T-helper 22 cell (primary cell): Measurements from ENCODE around the gene WRAP73.

ENCODE experiments used
- DNase-seq: peaks from one replicate; pipeline ENCODE4 v3.0.0-alpha.2; 2020; ENCODE audit warnings: low read depth

WRAP73 gene, protein sequence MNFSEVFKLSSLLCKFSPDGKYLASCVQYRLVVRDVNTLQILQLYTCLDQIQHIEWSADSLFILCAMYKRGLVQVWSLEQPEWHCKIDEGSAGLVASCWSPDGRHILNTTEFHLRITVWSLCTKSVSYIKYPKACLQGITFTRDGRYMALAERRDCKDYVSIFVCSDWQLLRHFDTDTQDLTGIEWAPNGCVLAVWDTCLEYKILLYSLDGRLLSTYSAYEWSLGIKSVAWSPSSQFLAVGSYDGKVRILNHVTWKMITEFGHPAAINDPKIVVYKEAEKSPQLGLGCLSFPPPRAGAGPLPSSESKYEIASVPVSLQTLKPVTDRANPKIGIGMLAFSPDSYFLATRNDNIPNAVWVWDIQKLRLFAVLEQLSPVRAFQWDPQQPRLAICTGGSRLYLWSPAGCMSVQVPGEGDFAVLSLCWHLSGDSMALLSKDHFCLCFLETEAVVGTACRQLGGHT

DNA sequence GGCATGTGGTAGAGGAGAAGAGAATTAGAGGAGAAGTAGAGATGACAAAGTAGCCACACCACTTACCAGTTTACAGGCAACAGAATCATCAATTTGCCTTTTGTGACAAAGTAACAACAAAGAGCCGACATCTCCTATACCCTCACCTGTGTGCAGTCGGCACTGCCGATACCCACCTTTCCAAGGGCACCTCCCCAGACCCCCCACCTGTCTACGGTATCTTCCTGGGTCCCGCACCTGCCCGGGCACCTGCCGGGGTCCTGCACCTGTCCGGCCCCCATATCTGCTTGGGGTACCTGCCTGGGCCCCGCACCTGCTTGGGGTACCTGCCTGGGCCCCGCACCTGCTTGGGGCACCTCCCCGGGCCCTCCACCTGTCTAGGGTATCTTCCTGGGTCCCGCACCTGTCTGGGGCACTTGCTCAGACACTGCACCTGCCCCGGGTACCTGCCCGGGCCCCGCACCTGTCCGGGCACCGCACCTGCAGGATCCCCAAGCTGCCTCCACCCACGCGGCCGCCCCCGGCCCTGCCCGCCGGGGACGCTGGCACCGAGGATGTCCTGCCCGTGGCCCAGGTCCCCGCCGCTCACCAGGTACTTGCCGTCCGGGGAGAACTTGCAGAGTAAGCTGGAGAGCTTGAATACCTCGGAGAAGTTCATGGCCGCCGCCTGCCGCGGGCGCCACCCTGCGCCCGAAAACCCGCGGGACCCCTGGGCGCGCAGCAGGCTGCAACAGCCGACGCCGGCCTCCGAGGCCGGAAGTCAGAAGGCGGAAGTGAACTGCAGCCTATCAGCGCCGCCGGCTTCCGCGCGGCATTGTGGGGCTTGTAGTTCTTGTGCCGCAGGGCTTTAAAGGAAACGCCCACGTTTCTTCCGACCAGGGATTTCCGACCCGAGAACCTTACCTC lies at the start of gene WRAP73:
WRAP73 (minus strand) TSS at position 762 of the 906 bp plus-strand sequence; CDS start at position 658, 104 bp downstream.
- DNase-seq, result peak; percentile 75

DNA sequence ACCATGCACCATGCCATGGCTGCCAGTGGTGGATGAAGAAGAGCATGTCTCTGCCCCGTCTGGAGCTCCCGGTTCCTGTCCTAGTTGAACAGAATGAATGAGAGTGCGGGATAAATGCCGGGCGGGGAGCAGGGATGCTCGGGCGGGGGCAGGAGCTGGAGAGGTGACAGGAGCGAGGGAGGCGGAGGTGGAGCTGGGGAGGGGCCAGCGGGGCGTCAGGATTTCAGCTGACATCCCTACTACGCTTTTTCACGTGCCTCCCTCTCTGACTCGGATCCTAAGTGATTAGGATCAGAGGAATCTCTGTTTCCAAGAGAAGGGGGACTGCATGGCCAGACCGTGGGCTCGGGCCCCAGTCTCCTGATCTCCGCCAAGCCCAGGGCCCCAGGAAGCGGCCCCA lies 49.7 kb upstream of the WRAP73 start:
- no peak for DNase-seq

DNA sequence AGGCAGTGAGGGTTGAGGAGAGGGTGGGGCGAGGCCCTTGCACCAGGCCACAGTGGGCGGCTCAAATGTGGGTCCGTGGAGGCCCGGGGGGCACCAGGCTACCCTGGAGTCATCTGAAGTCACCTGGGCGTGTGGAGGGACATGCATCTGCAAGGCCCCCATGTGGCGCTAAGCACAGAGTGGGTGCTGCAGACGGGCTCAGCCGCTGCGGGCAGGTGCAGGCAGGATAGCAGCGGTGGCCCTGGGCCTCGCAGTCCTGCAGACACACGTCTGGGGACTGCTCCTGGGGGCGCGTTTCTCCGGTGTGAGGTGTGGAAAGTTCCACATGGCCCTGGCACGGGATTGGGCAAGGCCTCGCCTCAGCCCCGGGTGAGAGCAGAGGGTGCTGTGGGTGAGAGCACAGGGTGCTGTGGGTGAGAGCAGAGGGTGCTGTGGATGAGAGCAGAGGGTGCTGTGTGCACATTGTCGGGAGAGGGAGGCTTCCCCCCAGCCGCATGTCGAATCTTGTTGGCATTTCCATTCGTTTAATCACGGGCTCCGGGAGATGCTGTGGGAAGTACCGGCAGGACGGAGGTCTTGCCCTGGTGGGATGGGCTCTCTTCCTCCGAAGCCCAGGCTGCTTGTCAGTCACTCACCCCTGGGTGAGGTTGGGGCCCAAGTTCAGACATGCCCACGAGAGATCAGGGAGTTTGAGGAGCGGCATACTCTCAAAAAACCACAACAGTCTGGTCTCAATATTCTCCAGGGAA lies 48.9 kb upstream of the WRAP73 start:
- DNase-seq, result no peak

DNA sequence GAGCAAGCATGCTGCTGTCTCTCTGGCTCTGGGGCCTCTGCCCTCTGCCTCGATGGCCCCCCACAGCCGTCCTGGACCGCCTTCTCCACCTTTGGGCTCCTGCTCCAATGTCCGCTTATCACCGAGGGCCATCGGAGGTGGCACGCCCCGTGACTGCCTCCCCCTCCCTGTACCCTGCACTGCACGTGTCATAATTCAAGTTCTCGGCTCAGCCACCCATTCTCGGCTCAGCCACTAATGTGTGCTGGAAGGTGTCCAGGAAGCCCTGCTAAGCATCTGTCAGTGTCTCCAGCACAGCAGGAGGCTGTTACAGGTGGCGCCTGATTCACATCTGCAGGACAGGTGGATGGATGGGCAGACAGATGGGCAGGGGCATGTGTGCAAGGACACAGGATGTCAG lies 47.9 kb upstream of the WRAP73 start:
- no peak for DNase-seq

DNA sequence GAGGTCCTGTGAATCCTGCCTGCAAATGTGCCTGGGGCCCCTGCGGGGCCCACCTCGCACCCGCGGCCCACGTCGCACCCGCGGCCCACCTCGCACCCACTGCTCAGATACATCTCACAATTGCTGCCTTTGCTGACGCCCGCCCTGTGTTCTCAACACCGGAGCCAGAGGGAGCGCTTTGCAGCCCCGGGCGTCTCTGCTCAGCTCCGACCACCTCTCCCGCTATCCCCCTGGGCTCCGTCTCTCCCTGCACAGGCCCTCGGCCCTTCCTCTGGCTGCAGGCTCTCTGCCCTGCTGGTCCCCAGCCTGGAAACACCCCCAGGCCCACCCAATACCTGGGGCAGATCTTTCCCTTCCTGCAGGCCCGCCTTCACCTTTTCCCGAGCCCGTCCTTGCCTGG lies 47.2 kb upstream of the WRAP73 start:
- DNase-seq, result no peak

DNA sequence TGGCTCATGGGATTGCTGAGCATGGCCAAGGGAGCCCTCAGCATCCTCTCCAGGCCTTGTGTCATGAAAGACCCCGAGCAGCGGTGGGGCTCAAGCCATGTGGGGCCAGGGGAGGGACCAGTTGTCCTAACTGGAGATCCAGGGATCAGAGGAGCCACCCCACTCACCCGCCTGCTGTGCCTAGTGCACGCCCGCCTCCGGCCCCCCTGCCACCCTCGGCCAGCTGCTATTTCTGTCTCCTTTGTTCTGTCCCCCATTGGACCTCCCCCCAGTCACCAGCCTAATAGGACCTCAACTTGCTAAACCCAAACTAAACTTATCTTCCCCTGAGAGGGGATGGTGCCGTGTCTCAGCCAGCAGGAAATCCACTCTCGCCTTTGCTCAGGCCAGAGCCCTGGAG lies 46.8 kb upstream of the WRAP73 start:
- DNase-seq, result no peak

DNA sequence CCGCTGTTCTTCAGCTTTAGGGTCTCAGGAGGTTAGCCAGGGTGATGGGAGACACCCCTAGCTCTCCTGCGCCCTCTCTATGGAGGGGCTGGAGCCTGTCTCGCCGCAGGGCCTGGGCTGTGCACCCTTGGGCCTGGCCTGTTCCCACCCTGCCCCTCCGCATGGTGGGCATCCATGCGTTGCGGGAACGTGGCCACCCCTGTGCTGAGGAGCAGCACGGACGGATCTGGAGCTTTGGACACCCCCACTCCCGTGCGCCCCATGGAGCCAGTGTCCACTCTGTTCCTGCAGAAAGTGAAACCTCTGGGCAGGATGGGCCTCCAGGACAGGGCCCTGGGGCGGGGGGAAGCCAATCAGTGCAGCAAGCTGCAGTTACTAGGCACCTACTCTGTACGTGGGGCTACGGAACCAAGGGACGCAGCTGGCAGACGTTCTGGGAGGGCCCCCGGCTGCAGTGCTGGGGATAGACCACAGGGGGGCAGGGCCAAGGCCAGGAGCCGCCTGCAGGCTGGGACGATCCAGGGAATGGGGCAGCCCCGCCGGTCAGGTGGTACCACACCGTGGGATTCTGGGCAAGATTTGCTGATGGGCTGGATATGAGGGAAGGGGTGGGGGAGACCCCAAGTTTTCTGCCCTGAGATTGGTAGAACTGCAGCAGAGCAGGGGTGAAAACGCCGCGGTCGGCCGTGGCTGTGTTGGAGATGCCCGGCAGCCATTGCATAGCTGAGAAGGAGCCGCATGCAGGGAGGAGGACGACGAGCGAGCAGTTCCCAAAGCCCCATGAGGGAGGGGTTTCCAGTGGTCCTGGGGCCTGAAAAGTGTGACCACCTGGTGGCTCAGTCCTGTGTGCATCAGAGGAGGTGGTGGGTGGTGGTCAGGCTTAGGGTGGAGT lies 45.7 kb upstream of the WRAP73 start:
- no peak for DNase-seq

DNA sequence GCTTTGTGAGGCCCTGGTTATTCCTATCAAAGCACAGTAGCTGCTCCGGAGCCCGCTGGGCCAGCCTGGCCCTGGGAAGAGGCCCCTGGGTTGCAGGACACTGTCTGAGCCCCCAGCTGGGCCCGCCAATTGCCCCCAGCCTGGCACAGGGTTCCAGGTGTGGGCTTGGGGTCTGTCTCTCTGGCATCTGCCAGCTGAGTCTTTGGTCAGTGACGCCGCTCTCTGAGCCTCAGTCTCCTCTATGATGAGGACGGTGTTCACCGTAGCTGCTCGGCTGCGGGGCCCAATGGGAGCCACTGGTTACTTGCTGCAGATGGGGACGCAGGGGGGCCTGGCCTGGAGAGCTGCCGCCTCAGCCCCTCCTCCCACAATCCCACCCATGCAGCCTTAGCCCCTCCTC lies 43.4 kb upstream of the WRAP73 start:
- DNase-seq, result no peak

DNA sequence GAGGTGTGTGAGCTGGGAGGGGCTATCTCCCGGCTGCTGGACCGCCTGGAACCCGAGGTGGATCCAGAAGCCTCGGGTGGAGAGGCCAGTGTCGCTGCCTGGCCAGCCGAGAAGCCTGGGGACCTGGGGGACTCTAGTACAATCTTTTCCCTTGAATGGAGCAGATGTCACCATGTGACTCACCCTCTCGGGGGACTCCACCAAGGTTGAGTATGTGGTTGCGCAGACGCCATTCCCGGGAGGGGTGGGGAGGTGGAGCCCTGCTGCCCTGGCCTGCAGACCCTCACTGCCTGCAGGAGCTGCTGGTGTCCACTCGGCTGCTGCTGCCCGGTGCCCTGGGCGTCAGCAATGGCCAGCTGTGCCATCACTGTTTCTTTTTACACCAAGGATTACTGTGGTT lies 42.7 kb upstream of the WRAP73 start:
- DNase-seq, result no peak

DNA sequence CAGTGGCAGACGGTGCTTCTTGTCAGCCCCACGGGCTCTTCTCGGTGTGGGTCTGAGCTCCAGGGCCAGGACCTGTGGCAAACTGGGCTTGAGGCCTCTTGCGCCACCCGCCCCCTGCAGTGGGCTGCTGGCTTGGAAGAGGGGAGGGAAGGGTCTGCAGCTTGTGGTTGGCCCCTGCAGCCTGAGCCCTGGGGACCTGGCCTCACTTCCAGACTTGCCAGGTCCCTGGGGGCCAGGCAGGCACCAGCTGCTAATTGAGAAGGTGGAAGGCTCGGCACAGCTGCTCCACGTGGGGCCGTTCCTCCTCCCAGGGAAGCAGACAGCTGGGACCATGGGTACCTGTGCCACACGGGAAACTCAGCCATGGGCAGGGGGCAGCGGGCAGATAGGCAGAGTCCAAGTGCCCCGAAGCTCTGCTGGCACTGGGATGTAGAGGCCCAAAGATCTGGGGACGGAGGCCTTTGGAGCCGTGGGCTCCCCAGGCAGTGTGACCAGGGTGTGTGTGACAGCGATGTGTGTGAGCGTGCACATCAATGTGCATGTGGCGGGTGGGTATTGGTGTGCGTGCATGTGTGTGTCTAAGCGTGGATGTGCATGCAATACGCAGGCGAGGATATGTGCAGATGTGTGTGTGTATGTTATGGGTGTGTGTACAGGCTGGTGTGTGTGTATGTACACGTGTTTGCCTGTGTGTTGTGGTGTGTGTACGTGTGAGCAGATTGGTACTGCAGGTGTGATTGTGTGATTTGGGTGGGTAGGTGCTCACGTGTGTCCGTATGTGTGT lies 41.7 kb upstream of the WRAP73 start:
- DNase-seq, result no peak

DNA sequence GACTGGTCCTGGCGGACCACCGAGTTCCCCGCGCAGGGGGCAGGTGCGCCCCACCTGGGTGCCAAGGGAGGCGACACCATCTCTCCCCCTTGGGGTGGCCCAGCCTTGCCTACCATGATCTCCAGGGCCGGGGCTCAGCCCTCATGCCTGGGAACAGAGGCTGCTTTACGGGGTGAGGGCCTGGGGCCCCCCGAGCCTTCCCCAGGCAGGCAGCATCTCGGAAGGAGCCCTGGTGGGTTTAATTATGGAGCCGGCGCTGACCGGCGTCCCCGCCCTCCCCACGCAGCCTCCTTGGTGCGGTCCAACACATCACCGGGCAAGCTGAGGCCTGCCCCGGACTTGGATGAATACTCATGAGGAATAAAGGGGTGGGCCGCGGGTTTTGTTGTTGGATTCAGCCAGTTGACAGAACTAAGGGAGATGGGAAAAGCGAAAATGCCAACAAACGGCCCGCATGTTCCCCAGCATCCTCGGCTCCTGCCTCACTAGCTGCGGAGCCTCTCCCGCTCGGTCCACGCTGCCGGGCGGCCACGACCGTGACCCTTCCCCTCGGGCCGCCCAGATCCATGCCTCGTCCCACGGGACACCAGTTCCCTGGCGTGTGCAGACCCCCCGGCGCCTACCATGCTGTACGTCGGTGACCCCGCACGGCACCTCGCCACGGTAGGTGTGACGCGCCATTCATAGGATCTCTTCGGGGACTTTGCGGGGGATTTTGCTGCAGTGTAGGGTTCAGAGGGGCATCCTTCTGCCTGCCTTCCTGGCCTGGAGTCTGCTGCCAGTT lies 40.6 kb upstream of the WRAP73 start:
- no peak for DNase-seq

DNA sequence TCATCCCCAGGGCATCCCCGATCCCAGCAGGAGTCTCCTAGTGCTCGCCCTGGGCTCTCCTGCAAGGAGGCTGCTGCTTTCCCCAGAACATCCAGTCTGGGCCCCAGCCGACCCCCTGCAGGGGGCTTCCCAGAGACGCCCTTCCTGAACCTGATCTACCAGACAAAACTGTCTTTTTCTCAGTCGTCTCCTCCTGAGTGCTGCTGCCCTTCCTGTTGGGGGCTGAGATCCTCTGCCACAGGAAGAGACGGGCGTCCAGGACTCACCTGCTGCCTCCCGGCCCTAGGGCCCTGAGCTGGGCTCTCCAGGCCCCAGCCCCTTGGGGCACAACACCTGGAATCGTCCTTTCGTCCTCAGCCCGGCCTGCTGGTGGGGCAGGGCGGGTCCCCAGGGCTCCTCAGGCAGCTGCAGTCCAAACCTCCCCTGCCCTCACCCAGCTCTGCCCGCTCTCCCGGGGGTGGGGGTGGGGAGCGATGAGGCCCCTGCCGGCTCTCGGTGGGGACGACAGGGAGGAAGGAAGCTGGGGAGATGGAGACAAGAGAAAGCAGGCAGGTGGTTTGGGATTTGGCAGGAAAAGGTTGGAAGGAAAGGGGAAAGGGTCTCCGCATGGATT lies 39.3 kb upstream of the WRAP73 start:
- DNase-seq, result no peak

DNA sequence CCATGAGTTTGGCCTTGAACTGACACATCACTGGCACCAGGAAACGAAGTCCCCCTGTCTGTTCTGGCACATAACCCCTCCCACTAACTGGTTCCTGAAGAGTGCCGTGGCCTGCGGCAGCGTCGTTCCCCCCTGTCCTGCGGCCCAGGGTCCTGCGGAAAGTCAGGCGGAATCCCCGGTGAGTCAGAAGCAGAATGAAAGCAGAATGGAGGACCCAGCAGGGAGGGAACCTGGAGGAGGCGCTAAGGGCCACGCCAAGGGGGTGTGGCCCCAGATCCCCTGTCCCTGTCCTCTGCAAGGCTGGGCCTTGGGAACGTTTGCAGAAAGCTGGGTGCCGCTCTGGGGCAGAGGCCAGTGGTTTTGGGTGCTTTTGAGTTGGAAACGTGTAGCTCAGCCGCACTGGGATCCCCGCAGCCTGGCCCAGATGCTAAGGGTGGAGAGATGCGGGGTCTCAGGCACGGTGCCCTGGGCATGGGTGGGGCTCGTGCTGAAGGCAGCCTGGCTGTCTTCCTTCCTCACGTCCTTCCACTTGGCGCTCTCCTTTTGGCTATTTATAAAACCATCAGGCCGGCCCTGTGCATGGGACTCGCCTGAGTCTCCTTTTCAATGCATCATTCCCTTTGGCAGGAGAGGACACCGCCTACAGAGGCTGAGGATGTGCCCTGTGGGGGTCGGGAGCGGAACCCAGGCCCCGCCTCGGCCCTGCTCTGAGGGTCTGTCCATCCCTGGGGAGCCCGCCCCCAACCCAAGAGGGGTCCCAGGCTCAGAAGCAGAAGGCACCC lies 38.6 kb upstream of the WRAP73 start:
- no peak for DNase-seq

DNA sequence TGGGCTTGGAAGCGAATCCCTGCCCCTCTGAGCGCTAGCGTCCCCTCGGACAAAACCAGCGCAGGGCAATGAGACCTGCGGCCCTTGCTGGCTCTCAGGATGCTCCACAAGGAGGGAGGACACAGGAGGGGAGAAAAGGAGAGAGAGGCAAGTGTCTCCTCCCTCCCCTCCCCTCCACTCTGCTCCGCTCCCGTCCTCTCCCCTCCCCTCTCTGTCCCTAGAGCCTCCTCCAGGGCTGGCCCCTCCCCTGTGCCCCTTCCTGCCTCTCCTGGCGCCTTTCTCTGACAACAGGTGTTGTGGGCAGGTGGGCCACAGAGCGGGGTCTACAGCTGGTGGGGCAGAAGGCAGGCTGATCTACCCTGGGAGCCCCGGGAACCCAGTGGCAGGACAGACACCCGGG lies 37.6 kb upstream of the WRAP73 start:
- no peak for DNase-seq

DNA sequence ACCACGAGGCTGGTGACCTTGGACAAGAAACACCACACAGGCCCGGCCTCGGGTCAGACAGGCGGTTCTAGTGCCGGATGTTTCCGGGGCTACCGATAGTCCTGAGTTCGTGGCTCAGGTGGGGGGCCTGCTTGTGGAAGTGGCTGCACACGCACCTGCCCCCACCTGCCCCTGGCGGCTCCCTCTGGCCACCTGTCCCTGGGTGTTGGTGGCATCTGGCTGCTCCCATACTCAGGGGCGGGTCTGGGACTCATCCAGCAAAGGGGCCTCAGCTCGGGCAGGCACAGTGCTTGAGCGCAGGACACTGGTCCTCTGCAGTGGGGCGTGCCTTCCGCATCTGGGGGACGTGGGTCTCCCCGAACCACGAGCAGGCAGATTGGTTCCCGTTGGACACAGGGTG lies 36.0 kb upstream of the WRAP73 start:
- no peak for DNase-seq

DNA sequence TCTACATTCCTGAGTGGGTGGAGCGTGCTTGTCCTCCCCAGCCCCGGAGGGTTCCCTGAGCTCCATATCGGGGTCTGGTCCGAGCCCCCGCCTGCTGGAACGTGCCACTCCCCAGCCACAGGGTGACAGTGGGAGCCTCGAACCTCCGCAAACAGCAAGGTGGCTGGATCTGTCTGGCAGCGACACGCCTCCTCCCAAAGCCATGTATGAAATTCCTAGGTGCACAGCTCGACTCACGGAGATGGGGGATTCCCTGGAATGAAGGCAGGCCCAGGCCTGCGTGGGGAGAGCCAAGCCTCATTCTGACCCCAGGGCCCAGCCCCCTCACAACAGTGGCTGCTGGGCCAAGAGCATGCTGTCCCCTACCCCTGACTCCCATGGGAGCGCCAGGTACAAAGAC lies 35.3 kb upstream of the WRAP73 start:
- no peak for DNase-seq

DNA sequence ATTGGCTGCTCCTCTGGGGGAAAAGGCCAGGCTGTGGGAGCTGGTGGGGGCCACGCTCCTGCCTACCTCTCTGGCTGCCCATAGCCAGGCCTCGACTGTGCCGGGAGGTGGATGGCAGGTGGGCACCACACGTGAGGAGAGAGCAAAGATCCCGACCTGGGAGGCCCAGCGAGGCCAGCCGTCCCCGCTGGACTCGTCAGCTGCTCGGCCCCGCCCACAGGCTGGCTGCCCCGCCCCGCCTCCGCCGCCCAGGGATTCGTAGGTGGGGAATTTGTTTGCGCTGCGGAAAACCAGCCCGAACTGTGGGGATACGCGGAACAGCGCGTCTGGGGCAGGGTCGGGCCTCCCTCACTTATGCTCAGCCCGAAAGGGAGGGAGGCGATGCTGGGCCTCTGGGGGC lies 34.1 kb upstream of the WRAP73 start:
- DNase-seq, result no peak

DNA sequence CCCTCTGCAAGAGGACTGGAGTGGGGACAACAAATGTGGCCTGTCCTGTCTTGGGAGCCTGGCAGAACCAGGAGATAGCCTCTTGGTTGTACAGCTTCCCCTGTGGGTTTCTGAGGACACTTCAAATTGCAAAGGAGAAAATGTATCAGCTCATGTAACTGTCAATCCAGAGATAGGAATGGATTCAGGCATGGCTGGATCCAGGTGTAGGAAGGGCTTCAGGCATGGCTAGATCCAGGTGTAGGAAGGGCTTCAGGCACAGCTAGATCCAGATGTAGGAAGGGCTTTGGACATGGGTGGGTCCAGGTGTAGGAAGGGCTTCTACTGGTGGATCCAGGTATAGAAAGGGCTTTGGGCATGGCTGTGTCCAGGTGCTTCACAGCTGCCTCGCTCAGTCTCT lies 33.3 kb upstream of the WRAP73 start:
- DNase-seq, result no peak
